ENCODE results near the gene RFTN1.

RFTN1 gene

GRCh38 chr3:16455966-16456365 lies 57.5 kb downstream of the RFTN1 start:
- intact Hi-C loops (cut with DNase I): no loop called here
- DNase-seq: no peak

GRCh38 chr3:16455001-16455400 lies 58.5 kb downstream of the RFTN1 start:
- intact Hi-C loops (cut with DNase I): no loop called here
- DNase-seq: no peak

GRCh38 chr3:16452261-16452660 lies 61.2 kb downstream of the RFTN1 start:
- intact Hi-C loops (cut with DNase I): no loop called here
- DNase-seq: no peak

GRCh38 chr3:16449369-16449768 lies 64.1 kb downstream of the RFTN1 start:
- intact Hi-C loops (cut with DNase I): no loop called here
- no peak for DNase-seq

GRCh38 chr3:16448639-16449070 lies 64.8 kb downstream of the RFTN1 start:
- intact Hi-C loops (cut with DNase I): no loop called here

GRCh38 chr3:16447135-16447534 lies 66.4 kb downstream of the RFTN1 start:
- intact Hi-C loops (cut with DNase I): no loop called here

More at GRCh38 chr3:16448639-16449070, 64.8 kb downstream of the RFTN1 start:
- peak in 39 of 42 donors; percentile 4 to 72 (median 35) for DNase-seq

GRCh38 chr3:16444344-16444743 lies 69.2 kb downstream of the RFTN1 start:
- no peak for DNase-seq
- intact Hi-C loops (cut with DNase I): no loop called here

More at GRCh38 chr3:16447135-16447534, 66.4 kb downstream of the RFTN1 start:
- no peak for DNase-seq

- intact Hi-C loops (cut with DNase I): no loop called here
- no peak for DNase-seq
Measured at GRCh38 chr3:16442730-16443129, 70.8 kb downstream of the RFTN1 start.

GRCh38 chr3:16441371-16441875 lies 72.1 kb downstream of the RFTN1 start:
- intact Hi-C loops (cut with DNase I): no loop called here
- DNase-seq: no peak

GRCh38 chr3:16439848-16440708 lies 73.4 kb downstream of the RFTN1 start:
- intact Hi-C loops (cut with DNase I): no loop called here
- DNase-seq: no peak

GRCh38 chr3:16439163-16439847 lies 74.2 kb downstream of the RFTN1 start:
- intact Hi-C loops (cut with DNase I): no loop called here
- DNase-seq: no peak

GRCh38 chr3:16437640-16438039 lies 75.9 kb downstream of the RFTN1 start:
- DNase-seq: no peak
- intact Hi-C loops (cut with DNase I): no loop called here

GRCh38 chr3:16433701-16434151 lies 79.8 kb downstream of the RFTN1 start:
- intact Hi-C loops (cut with DNase I): no loop called here
- DNase-seq: no peak

GRCh38 chr3:16432714-16433113 lies 80.8 kb downstream of the RFTN1 start:
- intact Hi-C loops (cut with DNase I): no loop called here
- DNase-seq: no peak

GRCh38 chr3:16430717-16431630 lies 82.5 kb downstream of the RFTN1 start:
- intact Hi-C loops (cut with DNase I): no loop called here
- DNase-seq: no peak

GRCh38 chr3:16429086-16429485 lies 84.4 kb downstream of the RFTN1 start:
- DNase-seq: no peak
- intact Hi-C loops (cut with DNase I): no loop called here

GRCh38 chr3:16428612-16429011 lies 84.9 kb downstream of the RFTN1 start:
- no peak for DNase-seq
- intact Hi-C loops (cut with DNase I): no loop called here

- DNase-seq: no peak
- intact Hi-C loops (cut with DNase I): no loop called here
Measured at GRCh38 chr3:16427103-16427965, 86.2 kb downstream of the RFTN1 start.
